Urothelium cell line (cell line): ENCODE results near the gene KDM8.
"Not testable (repeated sequence)": the region's sequence is repeated elsewhere in the genome, so short reads cannot be mapped to it uniquely, and the experiment has no call there.

Experiments
- DNase-seq: peaks from one replicate; pipeline ENCODE4 v3.0.0; 2011; ENCODE audit warnings: low spot score, mixed read lengths
- FAIRE-seq: peaks from 2 replicates; lab custom pipeline; 2011; peaks lifted over from hg19 to GRCh38; lab: Jason Lieb, UNC

The KDM8 gene

GRCh38 chr16:27190316-27190871 is 12.9 kb upstream of the KDM8 start:
- FAIRE-seq (no peak), DNase-seq (no peak)

GRCh38 chr16:27191352-27191924 is 11.9 kb upstream of the KDM8 start:
- FAIRE-seq: no peak
- DNase-seq: no peak

DNA sequence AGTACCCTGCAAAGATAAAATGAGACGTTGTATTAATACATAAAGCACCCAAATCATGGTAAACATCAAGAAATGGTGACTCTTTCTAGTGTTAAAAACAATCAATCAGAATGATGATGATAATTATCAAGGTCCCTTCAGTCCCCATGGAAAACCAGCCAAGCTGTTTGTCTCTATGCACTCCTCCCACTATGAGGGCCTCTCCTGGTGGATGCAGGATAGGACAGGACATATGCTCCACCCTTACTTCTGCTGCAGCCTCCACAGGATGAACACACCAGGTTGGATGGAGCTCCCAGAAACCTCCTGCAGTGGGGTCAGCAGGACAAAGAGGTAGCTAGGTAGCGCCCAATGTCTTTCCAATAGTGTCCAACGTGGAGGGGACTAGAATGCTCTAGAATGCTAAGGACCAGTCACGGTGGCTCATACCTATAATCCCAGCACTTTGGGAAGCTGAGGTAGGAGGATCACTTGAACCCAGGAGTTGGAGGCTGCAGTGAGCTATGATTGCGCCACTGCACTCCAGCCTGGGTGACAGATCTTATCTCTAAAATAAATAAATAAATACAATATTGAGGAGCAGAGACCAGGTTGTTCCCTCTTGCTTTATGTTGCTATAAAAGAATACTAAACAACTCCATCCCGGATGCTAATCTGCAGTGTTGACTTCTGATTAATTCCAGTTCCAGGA is 9.9 kb upstream of the KDM8 start:
- DNase-seq: no peak
- FAIRE-seq: no peak

DNA sequence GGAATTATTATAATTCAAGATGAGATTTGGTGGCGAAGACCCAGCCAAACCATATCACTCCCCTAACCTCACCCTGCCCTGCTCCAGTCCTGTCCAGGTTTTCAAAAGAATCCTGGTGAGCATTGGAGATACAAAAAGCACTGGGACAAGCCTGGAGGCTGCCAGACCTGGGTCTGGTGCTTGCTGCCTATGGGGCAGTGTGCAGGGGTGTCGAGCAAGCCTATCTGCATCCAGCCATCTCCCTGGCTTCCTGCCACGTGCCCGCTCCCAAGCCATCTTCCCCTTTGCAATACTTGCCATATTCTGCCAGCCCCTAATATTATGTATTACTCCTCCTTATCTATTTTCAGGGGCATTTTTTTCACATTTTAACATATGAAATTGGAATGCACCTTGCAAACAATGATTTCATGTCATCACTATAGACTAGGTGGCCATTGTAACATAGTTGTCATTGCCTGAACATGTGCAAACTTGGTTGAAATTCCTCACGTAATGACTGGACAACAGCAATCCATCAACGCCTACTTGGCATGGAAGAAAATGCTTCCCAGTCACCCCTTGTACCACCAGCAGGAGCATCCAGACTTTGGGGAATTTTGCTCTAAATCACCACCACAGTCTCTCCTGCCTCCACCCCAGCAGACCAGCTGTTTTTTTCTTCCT is 8.1 kb upstream of the KDM8 start:
- FAIRE-seq: no peak
- no peak for DNase-seq

GRCh38 chr16:27195941-27196595 is 7.3 kb upstream of the KDM8 start:
- no peak for FAIRE-seq
- DNase-seq: no peak

DNA sequence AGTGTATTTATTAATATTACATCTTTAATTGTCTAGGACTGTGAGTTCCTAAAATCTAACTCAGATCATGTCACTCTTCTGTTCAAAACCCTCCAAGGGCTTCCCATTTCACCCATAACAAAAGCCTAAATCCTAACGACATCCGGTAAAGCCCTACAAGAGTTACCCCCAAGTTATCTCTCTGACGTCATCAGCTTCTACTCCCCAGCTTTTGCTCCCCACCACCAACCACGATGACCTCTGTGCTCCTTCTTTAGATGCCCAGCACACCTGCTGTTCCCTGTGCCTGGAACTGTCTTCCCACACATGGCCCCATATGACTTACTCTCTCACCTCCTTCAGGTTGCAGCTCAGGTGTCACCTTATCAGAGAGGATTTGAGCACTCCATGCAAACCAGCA is 6.3 kb upstream of the KDM8 start:
- no peak for FAIRE-seq
- DNase-seq: no peak

DNA sequence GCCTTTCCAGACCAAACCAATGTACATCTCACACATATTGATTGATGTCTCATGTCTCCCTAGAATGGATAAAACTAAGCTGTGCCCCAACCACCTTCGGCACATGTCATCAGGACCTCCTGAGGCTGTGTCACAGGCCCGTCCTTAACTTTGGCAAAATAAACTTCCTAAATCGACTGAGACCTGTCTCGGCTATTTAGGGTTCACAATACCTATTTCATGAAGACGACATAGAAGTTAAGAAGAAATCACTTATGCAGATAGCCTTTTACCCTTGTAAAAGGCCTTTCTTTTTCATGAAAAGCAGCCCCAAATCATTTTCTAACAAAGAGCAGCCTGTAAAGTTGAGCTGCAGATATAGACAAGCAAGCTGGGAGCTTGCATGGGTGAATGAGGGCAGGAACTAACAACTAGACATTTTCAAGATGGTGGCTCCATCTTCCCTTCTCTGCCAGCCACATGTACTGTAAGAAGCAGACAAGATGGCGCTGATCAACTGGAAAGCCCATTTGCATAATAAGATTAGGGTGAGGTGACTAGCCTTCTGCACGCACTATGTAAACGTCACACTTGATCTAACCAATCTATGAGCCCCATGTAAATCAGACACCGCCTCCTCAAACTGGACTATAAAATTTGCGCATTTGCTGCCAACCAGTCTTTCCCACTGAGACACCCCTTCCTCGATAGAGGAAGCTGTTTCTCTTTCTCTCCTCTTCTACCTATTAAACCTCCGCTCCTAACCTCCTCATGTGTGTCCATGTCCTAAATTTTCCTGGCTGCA is 4.7 kb upstream of the KDM8 start:
- FAIRE-seq: no peak
- DNase-seq: no peak

DNA sequence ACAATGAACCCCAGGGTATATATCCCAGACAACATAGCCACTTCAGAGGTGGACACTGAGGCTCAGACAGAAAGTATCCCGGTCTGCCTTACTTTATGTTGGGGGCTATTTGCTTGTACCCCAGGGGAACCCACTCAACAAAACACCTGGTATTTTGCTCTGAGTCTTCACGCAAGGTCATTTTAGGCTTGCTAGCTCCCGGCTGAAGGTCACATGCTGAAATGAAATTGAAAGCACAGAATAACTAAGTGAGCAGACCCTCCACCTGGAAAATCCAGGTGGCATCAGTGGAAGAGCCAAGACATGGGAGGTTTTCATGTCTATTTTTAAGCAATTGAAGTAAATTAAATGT is 4.1 kb upstream of the KDM8 start:
- FAIRE-seq: no peak
- no peak for DNase-seq

GRCh38 chr16:27199736-27200135 is 3.6 kb upstream of the KDM8 start:
- no peak for DNase-seq
- FAIRE-seq: no peak

DNA sequence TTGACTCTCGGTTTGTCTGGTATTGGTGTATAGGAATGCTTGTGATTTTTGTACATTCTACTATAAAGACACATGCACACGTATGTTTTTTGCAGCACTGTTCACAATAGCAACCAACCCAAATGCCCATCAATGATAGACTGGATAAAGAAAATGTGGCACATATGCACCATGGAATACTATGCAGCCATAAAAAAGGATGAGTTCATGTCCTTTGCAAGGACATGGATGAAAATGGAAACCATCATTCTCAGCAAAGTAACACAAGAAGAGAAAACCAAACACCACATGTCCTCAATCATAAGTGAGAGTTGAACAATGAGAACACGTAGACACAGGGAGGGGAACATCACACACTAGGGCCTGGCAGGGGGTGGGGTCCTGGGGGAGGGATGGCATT is 2.4 kb upstream of the KDM8 start:
- FAIRE-seq, DNase-seq: not testable (repeated sequence)

DNA sequence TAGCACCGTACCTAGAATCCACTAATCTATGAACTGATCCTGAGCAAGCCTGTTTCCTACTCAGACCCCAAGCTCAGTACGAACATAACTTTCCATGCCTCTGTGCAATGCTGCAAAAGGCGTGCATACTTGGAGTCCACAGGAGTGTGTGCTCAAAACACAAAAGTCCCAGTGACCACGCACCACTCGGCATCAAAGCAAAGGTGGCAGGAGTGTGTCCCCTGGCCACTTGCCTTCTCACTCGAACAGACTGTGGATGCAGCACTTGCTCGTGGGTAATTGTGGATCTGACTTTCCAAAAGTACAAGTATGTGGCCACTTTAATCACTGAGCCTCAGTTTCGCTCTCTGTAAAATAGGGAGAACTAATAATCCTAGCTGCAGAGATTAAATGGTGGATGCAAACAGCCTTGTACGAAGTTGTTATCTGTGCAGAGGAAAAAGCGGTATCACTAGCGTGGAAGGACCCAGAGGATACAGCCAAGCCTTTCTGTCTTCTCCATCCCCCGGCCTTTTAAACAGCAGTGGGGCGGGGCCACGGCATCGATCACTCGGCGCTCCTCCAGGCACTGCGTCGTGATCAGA is 311 bp upstream of the KDM8 start:
- FAIRE-seq (no peak), DNase-seq (peak; percentile 77)

- DNase-seq (no peak), FAIRE-seq (no peak)
These were observed 1.1 kb downstream of the KDM8 start for GRCh38 chr16:27204312-27204915.

DNA sequence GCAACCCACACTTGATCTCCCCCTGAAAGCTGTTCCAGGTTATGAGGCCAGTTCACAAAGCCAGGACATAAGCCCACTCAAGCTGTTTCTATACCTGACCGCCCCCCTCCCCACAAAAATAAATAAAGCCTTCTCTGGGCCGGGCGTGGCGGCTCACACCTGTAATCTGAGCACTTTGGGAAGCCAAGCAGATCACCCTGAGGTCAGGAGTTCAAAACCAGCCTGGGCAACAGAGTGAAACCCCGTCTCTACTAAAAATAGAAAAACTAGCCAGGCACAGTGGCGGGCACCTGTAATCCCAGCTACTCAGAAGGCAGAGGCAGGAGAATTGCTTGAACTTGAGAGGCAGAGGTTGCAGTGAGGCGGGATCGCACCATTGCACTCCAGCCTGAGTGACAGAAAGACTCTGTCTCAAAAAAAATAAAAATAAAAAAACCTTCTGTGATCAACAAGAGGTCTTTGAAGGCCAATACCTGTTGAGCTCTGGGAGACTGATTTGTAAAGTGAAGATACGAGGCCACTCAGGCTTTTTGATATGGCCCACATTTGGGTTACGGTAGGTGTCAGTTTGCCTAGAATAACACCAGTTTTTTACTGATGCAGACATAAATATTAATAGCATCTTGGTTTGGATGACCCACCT is 2.2 kb downstream of the KDM8 start:
- no peak for DNase-seq
- FAIRE-seq: no peak

GRCh38 chr16:27207121-27207520 is 3.8 kb downstream of the KDM8 start:
- DNase-seq, FAIRE-seq: not testable (repeated sequence)

GRCh38 chr16:27208081-27208680 is 4.9 kb downstream of the KDM8 start:
- no peak for DNase-seq
- FAIRE-seq: no peak

GRCh38 chr16:27208796-27209195 is 5.5 kb downstream of the KDM8 start:
- no peak for FAIRE-seq

DNA sequence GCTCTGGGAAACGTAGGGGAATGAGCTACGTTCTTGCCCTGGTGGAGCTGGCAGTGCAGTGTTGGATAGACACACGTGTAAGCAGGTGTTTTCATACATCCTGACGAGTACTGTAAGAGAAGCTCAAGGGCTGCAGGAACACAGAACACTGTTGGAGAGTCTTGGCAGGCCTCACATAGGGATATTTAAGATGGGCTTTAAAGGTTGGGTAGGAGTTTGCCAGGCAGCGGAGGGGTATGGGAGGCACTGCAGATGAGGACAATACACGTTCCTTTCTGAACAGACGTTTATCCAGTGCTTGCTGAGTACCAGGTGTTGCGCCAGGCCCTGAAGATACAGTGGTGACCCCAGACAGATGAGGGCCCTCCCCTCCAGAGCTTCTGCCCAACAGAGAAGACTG is 6.3 kb downstream of the KDM8 start:
- DNase-seq: no peak
- FAIRE-seq: no peak

More at GRCh38 chr16:27208796-27209195, 5.5 kb downstream of the KDM8 start:
- DNase-seq: no peak

DNA sequence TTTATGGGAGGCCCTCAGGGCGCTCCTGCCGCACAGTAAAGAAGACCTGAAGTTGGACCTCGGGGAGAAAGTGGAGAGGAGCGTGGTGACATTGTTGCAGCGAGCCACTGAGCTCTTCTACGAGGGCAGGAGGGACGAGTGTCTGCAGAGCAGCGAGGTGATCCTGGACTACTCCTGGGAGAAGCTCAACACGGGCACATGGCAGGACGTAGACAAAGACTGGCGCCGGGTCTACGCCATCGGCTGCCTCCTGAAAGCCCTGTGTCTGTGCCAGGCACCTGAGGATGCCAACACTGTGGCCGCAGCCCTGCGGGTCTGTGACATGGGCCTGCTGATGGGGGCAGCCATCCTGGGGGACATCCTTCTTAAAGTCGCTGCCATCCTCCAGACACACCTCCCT is 6.8 kb downstream of the KDM8 start:
- no peak for FAIRE-seq
- no peak for DNase-seq

GRCh38 chr16:27211026-27211425 is 7.7 kb downstream of the KDM8 start:
- FAIRE-seq (no peak), DNase-seq (no peak)
